Upper lobe of left lung (tissue), 6 donors: Measurements from ENCODE around the gene IZUMO2. TPM values are rescaled to one million over a fixed set of nuclear protein-coding genes. Genes with fewer than 3 reads are reported as not detected.
"Not testable (repeated sequence)": the region's sequence is repeated elsewhere in the genome, so short reads cannot be mapped to it uniquely, and the experiment has no call there.

Experiments used
- ATAC-seq, 2 donors: fragments of 200-7000 bp; cut with Tn5 transposase; one replicate each; pipeline ENCODE4 v1.9.1; 2022; ENCODE audit warnings: mild to moderate bottlenecking in 2 of 2, moderate library complexity in 2 of 2; ENCODE audit not compliant: low FRiP score in 2 of 2
- DNase-seq, 2 donors: peaks; one replicate each; pipeline ENCODE4 v3.0.0-alpha.2; 2019 to 2020
- H3K27ac ChIP-seq, 4 donors: fragments of 200-600 bp; sonication (generic); one replicate each; pipeline ENCODE4 v1.5.1; 2016 to 2019
- H3K27me3 ChIP-seq, 4 donors: fragments of 200-600 bp; sonication (generic); one replicate each; pipeline ENCODE4 v1.5.1; 2017 to 2019
- H3K36me3 ChIP-seq, 4 donors: fragments of 200-600 bp; sonication (generic); one replicate each; pipeline ENCODE4 v1.5.1; 2016 to 2019
- H3K4me1 ChIP-seq, 4 donors: fragments of 200-600 bp; sonication (generic); one replicate each; pipeline ENCODE4 v1.5.1; 2018 to 2019
- H3K4me3 ChIP-seq, 4 donors: fragments of 200-600 bp; sonication (generic); one replicate each; pipeline ENCODE4 v1.5.1; 2017 to 2019; ENCODE audit warnings: mild to moderate bottlenecking in 2 of 4, moderate library complexity in 1 of 4
- H3K9me3 ChIP-seq, 4 donors: fragments of 200-600 bp; sonication (generic); one replicate each; pipeline ENCODE4 v1.5.1; 2018 to 2019
- EP300 ChIP-seq, 4 donors: sonication (generic); formaldehyde crosslinking; IDR thresholded peaks; one replicate each; pipeline ENCODE4 v1.5.1; 2017; ENCODE audit warnings: antibody characterized with exemption in 4 of 4, control low read depth in 2 of 4
- POLR2A ChIP-seq, 4 donors: fragments of 450-650 bp; IDR thresholded peaks; one replicate each; pipeline ENCODE4 v1.5.1; 2016 to 2017; ENCODE audit warnings: antibody characterized with exemption in 4 of 4, mild to moderate bottlenecking in 2 of 4
- POLR2AphosphoS5 ChIP-seq, 2 donors: sonication (generic); formaldehyde crosslinking; IDR thresholded peaks; one replicate each; pipeline ENCODE4 v1.5.1; 2017; ENCODE audit warnings: antibody characterized with exemption in 2 of 2
- WGBS, 2 donors: methylation state at CpG; one replicate each; pipeline ENCODE4 v1.1.5; 2017 to 2018; 5-methylcytosine and 5-hydroxymethylcytosine counted together
- total RNA-seq, 6 donors: library from RNA; depleted of rRNA in 4 of 6; stranded (reverse); fragments of >200 nt in 4 of 6; gene quantifications; one replicate each; pipeline versions ENCODE4 v1.1.0 to v1.2.1, GENCODE V29; 2016 to 2021
- TF ChIP-seq, protein P1 (sequence below), 6 experiments: fragments of 450-650 bp in 4 of 6; fragments of 200-600 bp in 2 of 6; sonication (generic) in 2 of 6; IDR thresholded peaks; one replicate each; pipeline ENCODE4 v1.5.1; 2016 to 2019; ENCODE audit warnings: antibody characterized with exemption in 6 of 6
- donor health status: DM: no; HTN: no; CAD: no; lungs with moderate emphysema.
- donor health status: DM: no; HTN: yes; CAD: no; lungs with severe emphysema.

The IZUMO2 gene
- total RNA-seq, 6 donors from 2014 or later: not detected

DNA sequence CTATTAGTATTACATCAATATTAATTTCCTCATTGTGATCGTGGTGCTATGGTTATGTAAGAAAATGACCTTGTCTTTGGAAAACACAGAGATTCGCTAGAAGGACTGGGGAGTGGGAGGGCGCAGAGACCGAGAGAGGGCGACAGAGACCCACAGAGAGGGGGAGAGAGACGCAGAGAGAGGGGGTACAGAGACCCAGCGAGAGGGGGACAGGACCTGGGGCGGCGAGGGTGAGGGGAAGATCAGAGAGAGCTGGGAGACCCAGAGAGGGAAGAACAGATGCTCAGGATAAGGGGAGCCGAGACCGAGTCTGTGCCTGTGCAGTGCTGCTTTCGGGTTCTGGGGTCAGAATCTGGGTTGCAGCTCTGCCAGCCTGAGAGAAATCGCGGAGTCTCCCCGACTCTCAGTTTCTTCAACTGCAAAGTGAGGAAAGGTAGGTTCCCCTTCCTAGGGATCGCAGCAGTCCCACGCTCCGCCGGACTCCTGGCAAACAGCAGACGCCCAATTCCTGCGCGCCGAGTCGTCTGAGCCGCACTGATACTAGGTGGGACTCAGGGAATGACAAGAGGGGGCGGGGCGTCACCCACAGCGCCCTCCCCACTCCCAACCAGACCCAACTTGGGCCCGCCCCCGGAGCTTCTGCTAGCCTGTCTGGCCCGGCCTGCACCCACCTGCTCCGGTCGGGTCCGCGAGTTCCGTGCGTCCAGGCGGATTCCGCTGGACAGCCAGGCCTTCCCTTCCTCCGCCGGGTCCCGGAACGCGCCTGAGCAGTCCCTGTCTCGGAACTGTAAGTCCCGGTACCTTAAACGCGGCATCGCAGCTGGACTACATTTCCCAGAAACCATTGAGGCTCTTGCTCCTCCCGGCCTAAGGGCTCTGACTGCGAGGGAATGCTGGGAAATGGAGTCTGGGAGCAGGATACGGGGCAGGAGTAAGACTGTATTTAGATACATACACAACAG, 15.3 kb downstream of the IZUMO2 start:
- peak; percentile 95 to 97 for ATAC-seq
- H3K36me3 ChIP-seq: no peaks in the 10 kb centered on the region
- 0 to 2% methylated on average over 27 to 41 of the region's 52 CpGs for WGBS, 2 donors
- H3K27me3 ChIP-seq: no peaks in the 10 kb centered on the region
- peak overlapping the region; percentile 56 to 75 (median 68) for H3K4me3 ChIP-seq
- no peaks in the 10 kb centered on the region for H3K9me3 ChIP-seq
- peak overlapping the region; percentile 43 to 86 (median 73) for H3K27ac ChIP-seq
- peak; percentile 90 to 93 for DNase-seq
- H3K4me1 ChIP-seq: peaks cover 3 to 10% (median 6%) of the 10 kb centered on the region in 4 donors
- TF ChIP-seq, protein P1, sequence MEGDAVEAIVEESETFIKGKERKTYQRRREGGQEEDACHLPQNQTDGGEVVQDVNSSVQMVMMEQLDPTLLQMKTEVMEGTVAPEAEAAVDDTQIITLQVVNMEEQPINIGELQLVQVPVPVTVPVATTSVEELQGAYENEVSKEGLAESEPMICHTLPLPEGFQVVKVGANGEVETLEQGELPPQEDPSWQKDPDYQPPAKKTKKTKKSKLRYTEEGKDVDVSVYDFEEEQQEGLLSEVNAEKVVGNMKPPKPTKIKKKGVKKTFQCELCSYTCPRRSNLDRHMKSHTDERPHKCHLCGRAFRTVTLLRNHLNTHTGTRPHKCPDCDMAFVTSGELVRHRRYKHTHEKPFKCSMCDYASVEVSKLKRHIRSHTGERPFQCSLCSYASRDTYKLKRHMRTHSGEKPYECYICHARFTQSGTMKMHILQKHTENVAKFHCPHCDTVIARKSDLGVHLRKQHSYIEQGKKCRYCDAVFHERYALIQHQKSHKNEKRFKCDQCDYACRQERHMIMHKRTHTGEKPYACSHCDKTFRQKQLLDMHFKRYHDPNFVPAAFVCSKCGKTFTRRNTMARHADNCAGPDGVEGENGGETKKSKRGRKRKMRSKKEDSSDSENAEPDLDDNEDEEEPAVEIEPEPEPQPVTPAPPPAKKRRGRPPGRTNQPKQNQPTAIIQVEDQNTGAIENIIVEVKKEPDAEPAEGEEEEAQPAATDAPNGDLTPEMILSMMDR (IDR thresholded peaks at IDR 0.05): peak in 5 of 6 experiments; percentile 9 to 41 (median 38)
- TF ChIP-seq EP300 (IDR thresholded peaks at IDR 0.05): no peak
- peak in 1 of 4 donors; percentile 20 for TF ChIP-seq POLR2A (IDR thresholded peaks at IDR 0.05)
- TF ChIP-seq POLR2AphosphoS5 (IDR thresholded peaks at IDR 0.05): peak in 1 of 2 donors; percentile 10

DNA sequence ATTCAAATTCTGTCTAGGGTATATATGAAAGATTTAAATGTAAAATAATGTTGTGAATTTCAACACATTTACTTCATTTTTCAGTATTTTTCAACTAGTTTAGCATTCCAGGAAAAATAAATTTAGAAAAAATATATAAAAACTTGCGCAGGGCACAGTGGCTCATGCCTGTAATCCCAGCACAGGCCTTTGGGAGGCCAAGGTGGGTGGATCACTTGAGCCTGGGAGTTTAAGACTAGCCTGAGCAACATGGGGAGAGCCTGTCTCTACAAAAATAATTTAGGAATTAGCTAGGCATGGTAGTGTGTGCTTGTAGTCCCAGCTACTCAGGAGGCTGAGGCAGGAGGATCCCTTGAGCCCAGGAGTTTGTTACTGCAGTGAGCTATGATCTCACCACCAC, 21.2 kb downstream of the IZUMO2 start:
- not testable (repeated sequence) for H3K4me3 ChIP-seq

DNA sequence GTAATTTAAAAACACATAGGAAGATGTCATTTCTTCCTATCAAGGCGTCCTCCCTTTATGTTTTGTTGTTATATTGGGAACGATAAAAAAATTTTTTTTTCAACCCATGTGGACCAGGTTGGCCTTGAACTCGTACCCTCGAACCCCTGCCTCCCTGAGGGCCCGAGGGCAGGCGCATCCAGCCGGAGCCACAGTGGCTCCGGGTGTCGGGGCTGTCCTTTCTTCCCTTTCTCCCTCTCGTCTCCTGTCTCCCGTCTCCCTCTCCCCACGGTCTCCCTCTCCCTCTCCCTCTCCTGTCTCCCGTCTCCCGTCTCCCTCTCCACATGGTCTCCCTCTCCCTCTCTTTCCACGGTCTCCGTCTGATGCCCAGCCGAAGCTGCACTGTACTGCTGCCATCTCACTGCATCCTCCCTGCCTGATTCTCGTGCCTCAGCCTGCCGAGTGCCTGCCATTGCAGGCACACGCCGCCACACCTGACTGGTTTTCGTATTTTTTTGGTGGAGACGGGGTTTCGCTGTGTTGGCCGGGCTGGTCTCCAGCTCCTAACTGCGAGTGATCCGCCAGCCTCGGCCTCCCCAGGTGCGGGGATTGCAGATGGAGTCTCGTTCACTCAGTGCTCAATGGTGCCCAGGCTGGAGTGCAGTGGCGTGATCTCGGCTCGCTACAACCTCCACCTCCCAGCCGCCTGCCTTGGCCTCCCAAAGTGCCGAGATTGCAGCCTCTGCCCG, 22.8 kb downstream of the IZUMO2 start:
- not testable (repeated sequence) for H3K27me3 ChIP-seq, H3K4me1 ChIP-seq, ATAC-seq, H3K27ac ChIP-seq, H3K9me3 ChIP-seq, H3K36me3 ChIP-seq, H3K4me3 ChIP-seq
- DNase-seq: peak in 1 of 2 donors; percentile 50
- WGBS, 2 donors: 91 to 93% methylated on average over 23 to 32 of the region's 36 CpGs

More for the DNA sequence above, 21.2 kb downstream of the IZUMO2 start:
- H3K9me3 ChIP-seq, ATAC-seq, H3K27me3 ChIP-seq, H3K36me3 ChIP-seq, H3K27ac ChIP-seq, H3K4me1 ChIP-seq, DNase-seq: not testable (repeated sequence)
- 83 to 97% methylated on average over 1 of the region's 1 CpG for WGBS, 2 donors

- peak; percentile 32 to 86 for DNase-seq
- H3K9me3 ChIP-seq, H3K4me3 ChIP-seq, H3K27me3 ChIP-seq, ATAC-seq, H3K27ac ChIP-seq, H3K36me3 ChIP-seq, H3K4me1 ChIP-seq: not testable (repeated sequence)
- TF ChIP-seq, protein P1 (IDR thresholded peaks at IDR 0.05): peak in 1 of 6 experiments; percentile 28
- WGBS, 2 donors: 45% methylated on average over 20 to 22 of the region's 23 CpGs
Observed at GRCh38 chr19:50136603-50137365, 26.3 kb downstream of the IZUMO2 start.

DNA sequence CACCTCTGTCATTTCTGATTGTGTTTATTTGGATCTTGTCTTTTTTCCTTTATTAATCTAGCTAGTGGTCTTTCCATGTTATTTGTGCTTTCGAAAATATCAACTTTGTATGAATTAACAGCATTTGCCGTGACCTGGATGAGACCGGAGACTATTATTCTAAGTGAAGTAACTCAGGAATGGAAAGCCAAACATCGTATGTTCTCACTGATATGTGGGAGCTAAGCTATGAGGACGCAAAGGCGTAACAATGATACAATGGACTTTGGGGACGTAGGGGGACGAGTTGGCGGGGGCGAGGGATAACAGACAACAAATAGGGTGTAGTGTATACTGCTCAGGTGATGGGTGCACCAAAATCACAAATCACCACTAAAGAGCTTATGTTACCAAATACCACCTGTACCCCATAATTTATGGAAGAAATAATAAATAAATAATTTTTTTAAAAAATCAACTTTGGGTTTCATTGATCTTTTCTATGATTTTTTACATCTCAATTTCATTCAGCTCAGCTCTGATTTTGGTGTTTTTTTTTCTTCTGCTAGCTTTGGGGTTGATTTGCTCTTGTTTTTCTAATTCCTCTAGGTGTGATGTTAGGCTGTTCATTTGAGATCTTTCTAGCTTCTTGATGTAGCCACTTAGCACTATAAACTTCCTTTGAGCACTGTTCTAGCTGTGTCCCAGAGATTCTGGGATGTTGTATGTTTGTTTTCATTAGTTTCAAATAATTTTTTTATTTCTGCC, 27.1 kb downstream of the IZUMO2 start:
- H3K9me3 ChIP-seq: not testable (repeated sequence)

DNA sequence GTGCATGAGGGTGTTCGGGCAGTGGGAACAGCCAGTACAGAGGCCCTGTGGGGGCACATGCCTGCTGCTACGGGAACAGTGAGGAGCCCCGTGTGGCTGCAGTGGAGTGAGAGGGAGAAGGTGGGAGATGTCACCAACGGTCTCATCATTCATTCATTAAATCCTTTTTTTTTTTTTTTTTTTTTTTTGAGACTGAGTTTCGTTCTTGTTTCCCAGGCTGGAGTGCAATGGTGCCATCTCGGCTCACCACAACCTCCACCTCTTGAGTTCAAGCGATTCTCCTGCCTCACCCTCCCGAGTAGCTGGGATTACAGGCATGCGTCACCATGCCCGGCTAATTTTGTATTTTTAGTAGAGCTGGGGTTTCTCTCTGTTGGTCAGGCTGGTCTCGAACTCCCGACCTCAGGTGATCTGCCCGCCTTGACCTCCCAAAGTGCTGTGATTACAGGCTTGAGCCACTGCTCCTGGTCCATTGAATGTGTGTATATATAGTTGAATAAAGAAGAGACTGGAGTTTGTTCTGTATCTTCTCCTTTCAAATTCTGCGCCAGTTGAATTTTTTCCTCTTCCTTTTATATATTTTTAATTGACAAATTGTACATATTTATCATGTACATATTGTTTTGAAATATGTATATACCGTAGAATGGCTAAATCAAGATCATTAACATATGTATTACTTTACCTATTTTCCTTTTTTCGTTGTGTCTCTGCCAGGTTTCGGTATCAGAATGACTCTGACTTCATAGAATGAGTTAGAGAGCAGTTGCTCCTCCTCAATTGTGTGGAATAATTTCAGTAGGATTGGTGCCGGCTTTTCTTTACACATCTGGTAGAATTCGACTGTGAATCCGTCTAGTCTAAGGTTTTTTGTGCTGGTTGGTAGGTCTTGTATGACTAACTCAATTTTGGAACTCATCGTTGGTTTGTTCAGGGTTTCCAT, 28.0 kb downstream of the IZUMO2 start:
- 82 to 84% methylated on average over 18 to 19 of the region's 21 CpGs for WGBS, 2 donors

More for the DNA sequence above, 27.1 kb downstream of the IZUMO2 start:
- not testable (repeated sequence) for H3K36me3 ChIP-seq, H3K4me3 ChIP-seq, H3K27ac ChIP-seq, H3K4me1 ChIP-seq, ATAC-seq, H3K27me3 ChIP-seq
- DNase-seq: peak in 1 of 2 donors; percentile 20
- WGBS, 2 donors: 88 to 89% methylated on average over 10 of the region's 10 CpGs
- TF ChIP-seq, protein P1 (IDR thresholded peaks at IDR 0.05): peak in 1 of 6 experiments; percentile 9

More for the DNA sequence above, 28.0 kb downstream of the IZUMO2 start:
- not testable (repeated sequence) for DNase-seq, H3K4me1 ChIP-seq, H3K27me3 ChIP-seq, ATAC-seq, H3K27ac ChIP-seq, H3K4me3 ChIP-seq, H3K36me3 ChIP-seq, H3K9me3 ChIP-seq
